Panc1 (cell line): ENCODE data around the gene PCDHA9. TPM values are rescaled to one million over a fixed set of nuclear protein-coding genes. Genes with fewer than 3 reads are reported as not detected.
"Not testable (repeated sequence)": the region's sequence is repeated elsewhere in the genome, so short reads cannot be mapped to it uniquely, and the experiment has no call there.

Source experiments
- ATAC-seq: fragments of 200-7000 bp; cut with Tn5 transposase; 2 replicates; pipeline ENCODE4 v1.9.1; 2020; ENCODE audit warnings: mild to moderate bottlenecking, moderate library complexity
- BruUV-seq: library from RNA; stranded (reverse); fragments of 400-500 nt; replicated peaks from 2 replicates; lab custom pipeline; 2021; lab: Mats Ljungman, UMichigan
- CTCF ChIA-PET: fragments of 300-600 bp; sonication (Branson Sonifier 250); formaldehyde crosslinking; loops from one replicate; lab custom pipeline; 2022; ENCODE audit warnings: antibody characterized with exemption; lab: Charles Lee
- POLR2A ChIA-PET: fragments of 300-600 bp; sonication (Branson Sonifier 250); formaldehyde crosslinking; loops from one replicate; lab custom pipeline; 2022; ENCODE audit warnings: antibody characterized with exemption; lab: Charles Lee
- DNase-seq: peaks from one replicate; pipeline ENCODE4 v3.0.0-alpha.2; 2010; ENCODE audit warnings: low read depth, low spot score
- H3K27ac ChIP-seq: 2 replicates; pipeline ENCODE4 v1.5.1; 2011; ENCODE audit warnings: mild to moderate bottlenecking, low read length, inconsistent platforms
- H3K27me3 ChIP-seq: fragments of 200-500 bp; sonication (Bioruptor generic); 2 replicates; pipeline ENCODE4 v1.6.0; 2014; ENCODE audit warnings: low read length, inconsistent platforms; ENCODE audit not compliant: control insufficient read depth, insufficient read depth
- H3K36me3 ChIP-seq: fragments of 200-500 bp; sonication (Bioruptor generic); 2 replicates; pipeline ENCODE4 v1.5.1; 2014; ENCODE audit warnings: inconsistent platforms, mild to moderate bottlenecking, low read length, moderate library complexity; ENCODE audit not compliant: control insufficient read depth, insufficient read depth
- H3K4me1 ChIP-seq: 2 replicates; pipeline ENCODE4 v1.5.1; 2011; ENCODE audit warnings: inconsistent platforms, mild to moderate bottlenecking, low read length, moderate library complexity; ENCODE audit not compliant: control insufficient read depth, insufficient read depth
- H3K4me3 ChIP-seq, 2 experiments: 2 replicates each; pipeline ENCODE4 v1.5.1; 2011 to 2012; ENCODE audit warnings: low read depth in 2 of 2, low read length in 2 of 2, mild to moderate bottlenecking in 2 of 2, inconsistent platforms in 1 of 2, moderate library complexity in 1 of 2
- H3K9me3 ChIP-seq: fragments of 200-500 bp; sonication (Bioruptor generic); 2 replicates; pipeline ENCODE4 v1.5.1; 2014; ENCODE audit warnings: low read depth, mild to moderate bottlenecking, inconsistent platforms, low read length, moderate library complexity; ENCODE audit not compliant: control insufficient read depth, insufficient read depth
- POLR2AphosphoS5 ChIP-seq: IDR thresholded peaks from 2 replicates; pipeline ENCODE4 v1.6.1; 2012; ENCODE audit warnings: mild to moderate bottlenecking, low read depth, low read length, moderate library complexity
- SIN3A ChIP-seq: IDR thresholded peaks from 2 replicates; pipeline ENCODE4 v1.6.1; 2012; ENCODE audit warnings: low read depth, mild to moderate bottlenecking, low read length, moderate library complexity, borderline replicate concordance; ENCODE audit not compliant: insufficient read depth
- TCF7L2 ChIP-seq: IDR thresholded peaks from 2 replicates; pipeline ENCODE4 v1.6.1; 2011; ENCODE audit warnings: mild to moderate bottlenecking, low read depth, low read length, inconsistent platforms
- in situ Hi-C: cut with HindIII; loops from 2 replicates; pipeline ENCODE4 v1.10.0; 2016; ENCODE audit warnings: low sequenced_read_pairs, low pct_unique_long_range_greater_than_20kb
- intact Hi-C: fragments of 100-400 bp; cut with micrococcal nuclease; formaldehyde crosslinking; loops from one replicate; pipeline ENCODE4 v1.10.0; 2022; ENCODE audit not compliant: unreplicated experiment
- total RNA-seq: library from RNA; stranded (reverse); gene quantifications from one replicate; pipeline ENCODE4 v1.2.1, GENCODE V29; 2021; ENCODE audit not compliant: unreplicated experiment
- TF ChIP-seq, protein P1 (sequence below): fragments of 450-650 bp; IDR thresholded peaks from 2 replicates; pipeline ENCODE4 v1.5.1; 2017; ENCODE audit warnings: mild to moderate bottlenecking
- TF ChIP-seq, protein P2 (sequence below), 2 experiments: IDR thresholded peaks; 2 replicates each; pipeline ENCODE4 v1.6.1; 2011 to 2012; ENCODE audit warnings: low read depth in 2 of 2, control low read depth in 1 of 2, low read length in 1 of 2, mild to moderate bottlenecking in 1 of 2, moderate library complexity in 1 of 2; ENCODE audit not compliant: insufficient read depth in 1 of 2

PCDHA9 gene
- total RNA-seq, 1 experiment from 2014 or later, result 0.21 TPM

DNA sequence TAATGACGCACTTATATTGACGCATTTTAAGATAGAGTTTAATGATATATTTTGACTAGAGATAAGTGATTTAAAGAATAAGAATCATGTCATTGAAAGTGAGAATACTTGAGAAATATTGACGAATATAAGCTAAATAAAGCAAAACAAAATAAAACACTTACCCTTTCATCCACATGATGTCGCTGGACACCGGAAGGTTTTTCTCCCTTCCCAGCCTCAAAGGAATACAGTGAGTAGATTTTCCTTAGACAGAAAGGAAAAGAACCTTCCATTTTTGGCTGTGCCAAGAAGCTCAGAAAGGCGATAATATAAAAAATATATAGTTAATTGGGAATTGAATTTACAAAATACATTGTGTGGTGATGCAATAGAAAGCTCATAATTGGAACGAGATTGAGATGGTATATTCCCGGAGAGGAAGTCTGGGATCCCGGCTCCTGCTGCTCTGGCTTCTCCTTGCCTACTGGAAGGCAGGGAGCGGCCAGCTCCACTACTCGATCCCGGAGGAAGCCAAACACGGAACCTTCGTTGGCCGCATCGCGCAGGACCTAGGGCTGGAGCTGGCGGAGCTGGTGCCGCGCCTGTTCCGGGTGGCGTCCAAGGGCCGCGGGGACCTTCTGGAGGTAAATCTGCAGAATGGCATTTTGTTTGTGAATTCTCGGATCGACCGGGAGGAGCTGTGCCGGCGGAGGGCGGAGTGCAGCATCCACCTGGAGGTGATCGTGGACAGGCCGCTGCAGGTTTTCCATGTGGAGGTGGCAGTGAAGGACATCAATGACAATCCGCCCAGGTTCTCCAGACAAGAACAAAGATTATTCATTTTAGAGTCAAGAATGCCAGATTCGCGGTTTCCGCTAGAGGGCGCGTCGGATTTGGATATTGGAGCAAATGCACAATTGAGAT is 26.6 kb upstream of the PCDHA9 start, which contains the start of gene PCDHA5:
TSS of gene PCDHA5 (plus strand) at position 239 of the 906 bp plus-strand sequence.
- Histone ChIP-seq H3K9me3 (0 out of 2 replicates have a peak, but pooled peaks cover 6% of the 10 kb centered on the region), H3K27ac (no peak within 1 kb of the TSS), H3K4me1 (no peaks in the 10 kb centered on the region), H3K27me3 (no peaks in the 10 kb centered on the region), H3K4me3 (no peak within 1 kb of the TSS), H3K36me3 (no peaks in the 10 kb centered on the region)
- no TSS peak for BruUV-seq
- in situ Hi-C loops, result no loop called here
- TF ChIP-seq SIN3A, result no peak
- TF ChIP-seq, protein P1, sequence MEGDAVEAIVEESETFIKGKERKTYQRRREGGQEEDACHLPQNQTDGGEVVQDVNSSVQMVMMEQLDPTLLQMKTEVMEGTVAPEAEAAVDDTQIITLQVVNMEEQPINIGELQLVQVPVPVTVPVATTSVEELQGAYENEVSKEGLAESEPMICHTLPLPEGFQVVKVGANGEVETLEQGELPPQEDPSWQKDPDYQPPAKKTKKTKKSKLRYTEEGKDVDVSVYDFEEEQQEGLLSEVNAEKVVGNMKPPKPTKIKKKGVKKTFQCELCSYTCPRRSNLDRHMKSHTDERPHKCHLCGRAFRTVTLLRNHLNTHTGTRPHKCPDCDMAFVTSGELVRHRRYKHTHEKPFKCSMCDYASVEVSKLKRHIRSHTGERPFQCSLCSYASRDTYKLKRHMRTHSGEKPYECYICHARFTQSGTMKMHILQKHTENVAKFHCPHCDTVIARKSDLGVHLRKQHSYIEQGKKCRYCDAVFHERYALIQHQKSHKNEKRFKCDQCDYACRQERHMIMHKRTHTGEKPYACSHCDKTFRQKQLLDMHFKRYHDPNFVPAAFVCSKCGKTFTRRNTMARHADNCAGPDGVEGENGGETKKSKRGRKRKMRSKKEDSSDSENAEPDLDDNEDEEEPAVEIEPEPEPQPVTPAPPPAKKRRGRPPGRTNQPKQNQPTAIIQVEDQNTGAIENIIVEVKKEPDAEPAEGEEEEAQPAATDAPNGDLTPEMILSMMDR, result peak; percentile 51
- TF ChIP-seq POLR2AphosphoS5, result no peak
- no peak for TF ChIP-seq TCF7L2
- TF ChIP-seq, protein P2, sequence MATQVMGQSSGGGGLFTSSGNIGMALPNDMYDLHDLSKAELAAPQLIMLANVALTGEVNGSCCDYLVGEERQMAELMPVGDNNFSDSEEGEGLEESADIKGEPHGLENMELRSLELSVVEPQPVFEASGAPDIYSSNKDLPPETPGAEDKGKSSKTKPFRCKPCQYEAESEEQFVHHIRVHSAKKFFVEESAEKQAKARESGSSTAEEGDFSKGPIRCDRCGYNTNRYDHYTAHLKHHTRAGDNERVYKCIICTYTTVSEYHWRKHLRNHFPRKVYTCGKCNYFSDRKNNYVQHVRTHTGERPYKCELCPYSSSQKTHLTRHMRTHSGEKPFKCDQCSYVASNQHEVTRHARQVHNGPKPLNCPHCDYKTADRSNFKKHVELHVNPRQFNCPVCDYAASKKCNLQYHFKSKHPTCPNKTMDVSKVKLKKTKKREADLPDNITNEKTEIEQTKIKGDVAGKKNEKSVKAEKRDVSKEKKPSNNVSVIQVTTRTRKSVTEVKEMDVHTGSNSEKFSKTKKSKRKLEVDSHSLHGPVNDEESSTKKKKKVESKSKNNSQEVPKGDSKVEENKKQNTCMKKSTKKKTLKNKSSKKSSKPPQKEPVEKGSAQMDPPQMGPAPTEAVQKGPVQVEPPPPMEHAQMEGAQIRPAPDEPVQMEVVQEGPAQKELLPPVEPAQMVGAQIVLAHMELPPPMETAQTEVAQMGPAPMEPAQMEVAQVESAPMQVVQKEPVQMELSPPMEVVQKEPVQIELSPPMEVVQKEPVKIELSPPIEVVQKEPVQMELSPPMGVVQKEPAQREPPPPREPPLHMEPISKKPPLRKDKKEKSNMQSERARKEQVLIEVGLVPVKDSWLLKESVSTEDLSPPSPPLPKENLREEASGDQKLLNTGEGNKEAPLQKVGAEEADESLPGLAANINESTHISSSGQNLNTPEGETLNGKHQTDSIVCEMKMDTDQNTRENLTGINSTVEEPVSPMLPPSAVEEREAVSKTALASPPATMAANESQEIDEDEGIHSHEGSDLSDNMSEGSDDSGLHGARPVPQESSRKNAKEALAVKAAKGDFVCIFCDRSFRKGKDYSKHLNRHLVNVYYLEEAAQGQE (IDR thresholded peaks at IDR 0.05; ENCODE audit: insufficient read depth in 1 of 2, low read depth in 2 of 2, low read length in 1 of 2), result no peak
- intact Hi-C loops, result no loop called here
- CTCF ChIA-PET, result interaction anchor here (0.6 kb wide), 1 partner anchor 680 kb away, joined by 3 read pairs; no protein-coding TSS in a partner anchor
- ATAC-seq (no peak), DNase-seq (no peak)
- POLR2A ChIA-PET, result no interaction called here

- POLR2A ChIA-PET, result no interaction called here
- intact Hi-C loops, result no loop called here
- TF ChIP-seq, protein P1, result peak; percentile 20; the same call in 1 of the 2 replicates
- TF ChIP-seq TCF7L2, result no peak
- Histone ChIP-seq H3K4me1 (no peaks in the 10 kb centered on the region), H3K4me3 (no peak overlapping the region), H3K27me3 (no peaks in the 10 kb centered on the region), H3K27ac (no peak overlapping the region), H3K36me3 (no peaks in the 10 kb centered on the region), H3K9me3 (0 out of 2 replicates have a peak, but pooled peaks cover 6% of the 10 kb centered on the region)
- DNase-seq (no peak), ATAC-seq (no peak)
- BruUV-seq, result no TSS peak
- in situ Hi-C loops, result no loop called here
- CTCF ChIA-PET, result no interaction called here
Observed at GRCh38 chr5:140822281-140822629, 25.9 kb upstream of the PCDHA9 start.

GRCh38 chr5:140822969-140823368 is 25.2 kb upstream of the PCDHA9 start:
- H3K27ac ChIP-seq, BruUV-seq, CTCF ChIA-PET, H3K4me1 ChIP-seq, H3K27me3 ChIP-seq, intact Hi-C loops, ATAC-seq, H3K36me3 ChIP-seq, H3K9me3 ChIP-seq, in situ Hi-C loops, DNase-seq, POLR2A ChIA-PET, H3K4me3 ChIP-seq: not testable (repeated sequence)
